Measurements from ENCODE around the gene OSBPL10.

OSBPL10 gene

DNA sequence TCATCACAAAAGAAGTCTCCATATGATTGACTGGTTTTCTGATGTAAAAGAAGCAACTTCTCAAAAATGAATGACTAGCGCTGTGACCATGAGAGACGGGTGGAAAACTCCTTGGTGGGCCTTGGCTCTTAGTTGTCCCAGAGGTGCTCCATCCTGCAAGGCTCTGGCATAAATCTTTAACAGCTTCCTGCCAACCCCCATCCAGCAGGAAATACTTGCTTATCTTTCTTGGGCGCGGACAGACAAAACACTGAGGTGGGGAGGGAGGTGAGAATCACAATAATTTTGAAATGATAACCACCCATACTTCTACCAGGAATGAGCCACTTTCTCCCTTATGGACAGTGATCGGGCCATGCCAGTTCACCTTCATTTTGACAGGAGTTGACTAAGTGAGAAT, 319.8 kb downstream of the OSBPL10 start:
- no peak for DNase-seq (ENCODE audit: low read depth)

DNA sequence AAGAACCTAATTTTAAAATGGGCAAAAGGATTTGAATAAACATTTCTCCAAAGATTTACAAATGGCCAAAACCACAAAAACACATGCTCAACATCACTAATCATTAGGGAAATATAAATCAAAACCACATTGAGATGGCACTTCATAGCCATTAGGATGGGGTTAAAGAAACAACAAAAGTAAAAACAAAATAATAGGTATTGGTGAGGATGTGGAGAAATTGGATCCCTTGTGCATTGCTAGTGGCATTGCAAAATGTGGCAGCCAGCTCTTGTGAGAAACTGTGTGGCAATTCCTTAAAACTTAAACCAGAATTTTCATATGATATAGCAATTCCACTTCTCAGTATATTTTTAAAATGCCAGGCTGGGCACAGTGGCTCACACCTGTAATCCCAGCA, 321.8 kb downstream of the OSBPL10 start:
- DNase-seq (ENCODE audit: low read depth) = no peak

DNA sequence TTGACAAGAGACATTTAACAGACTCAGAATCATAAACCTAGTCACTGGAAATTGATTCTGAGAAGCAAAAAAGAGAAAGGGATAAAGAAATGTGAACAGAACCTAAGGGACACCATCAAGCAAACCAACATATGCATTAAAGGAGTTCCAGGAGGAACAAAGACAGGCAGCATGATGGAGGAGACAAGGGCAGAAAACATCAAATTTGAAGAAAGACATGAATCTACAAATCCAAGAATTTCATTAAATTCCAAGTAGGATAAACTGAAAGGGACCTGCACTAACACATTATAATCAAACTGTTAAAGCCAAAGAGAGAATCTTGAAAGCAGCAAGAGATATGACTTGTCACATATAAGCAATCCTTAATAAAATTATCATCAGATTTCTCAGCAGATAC, 326.1 kb downstream of the OSBPL10 start:
- DNase-seq (ENCODE audit: low read depth) = no peak

- no peak for DNase-seq (ENCODE audit: low read depth)
Observed at GRCh38 chr3:31653464-31653863, 327.6 kb downstream of the OSBPL10 start.

- no peak for DNase-seq (ENCODE audit: low read depth)
Observed at GRCh38 chr3:31652296-31652695, 328.8 kb downstream of the OSBPL10 start.

- no peak for DNase-seq (ENCODE audit: low read depth)
Observed at GRCh38 chr3:31648286-31648968, 332.6 kb downstream of the OSBPL10 start.

GRCh38 chr3:31645256-31645655, 335.8 kb downstream of the OSBPL10 start:
- DNase-seq (ENCODE audit: low read depth) = no peak

DNA sequence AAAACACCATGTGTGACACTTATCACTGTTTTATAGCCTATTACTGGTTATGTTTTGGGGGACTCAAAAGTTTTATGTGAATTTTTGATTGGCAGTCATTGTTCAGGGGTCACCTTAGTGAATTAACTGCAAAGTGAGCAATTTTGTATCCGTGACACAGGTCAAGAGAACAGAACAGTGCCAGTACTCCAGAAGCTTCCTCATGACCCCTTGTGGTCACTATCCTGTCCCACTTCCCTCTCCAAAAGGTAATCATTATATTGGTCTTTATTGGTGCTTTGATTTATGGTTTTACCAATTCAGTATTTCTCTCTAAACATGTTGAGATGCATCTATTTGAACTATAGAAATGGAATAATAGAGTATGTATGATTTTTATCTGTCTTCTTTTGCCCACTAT, 341.2 kb downstream of the OSBPL10 start:
- no peak for DNase-seq (ENCODE audit: low read depth)

- DNase-seq (ENCODE audit: low read depth) = no peak
Observed at GRCh38 chr3:31636694-31637442, 344.2 kb downstream of the OSBPL10 start.

GRCh38 chr3:31636049-31636448, 345.0 kb downstream of the OSBPL10 start:
- DNase-seq (ENCODE audit: low read depth) = no peak

DNA sequence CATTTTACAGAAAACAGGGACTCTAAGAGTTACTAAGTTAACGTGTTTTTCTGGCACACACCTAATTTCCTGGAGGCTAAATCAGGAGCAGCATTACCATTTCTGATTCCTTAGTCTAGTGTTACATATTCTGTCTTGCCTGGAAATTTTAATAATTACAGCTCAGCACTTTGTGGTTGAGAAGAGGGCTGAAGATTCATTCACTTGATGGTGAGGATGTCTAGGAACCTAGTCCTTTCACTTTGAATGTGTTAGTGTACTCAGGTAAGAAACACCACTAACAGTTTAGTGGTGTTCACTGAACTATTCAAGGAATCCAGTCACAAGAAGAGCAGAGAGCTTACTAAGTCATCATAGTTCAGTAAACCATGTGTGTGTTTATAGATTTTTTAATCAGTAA, 345.5 kb downstream of the OSBPL10 start:
- no peak for DNase-seq (ENCODE audit: low read depth)

DNA sequence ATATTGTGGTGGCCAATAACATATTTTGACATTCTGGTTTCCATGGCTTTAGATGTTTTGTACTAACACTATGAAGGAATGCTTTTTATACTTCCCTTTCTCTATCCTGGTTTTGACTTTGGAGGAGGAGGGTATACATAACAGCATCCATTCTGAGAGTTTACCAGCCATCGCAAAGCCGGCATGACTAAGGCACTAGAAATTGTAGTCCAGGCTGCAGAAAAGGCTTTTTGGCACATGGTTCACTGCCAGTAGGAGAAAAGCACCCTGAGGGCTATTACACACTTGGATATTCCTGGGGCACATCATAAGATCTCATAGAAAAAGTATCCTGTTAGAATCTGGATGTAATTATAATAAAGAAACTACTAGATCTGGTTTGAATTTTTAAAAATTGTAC, 346.6 kb downstream of the OSBPL10 start:
- DNase-seq (ENCODE audit: low read depth) = no peak

- DNase-seq (ENCODE audit: low read depth) = no peak
Observed at GRCh38 chr3:31629054-31629453, 352.0 kb downstream of the OSBPL10 start.

- no peak for DNase-seq (ENCODE audit: low read depth)
Observed at GRCh38 chr3:31625358-31625757, 355.7 kb downstream of the OSBPL10 start.

DNA sequence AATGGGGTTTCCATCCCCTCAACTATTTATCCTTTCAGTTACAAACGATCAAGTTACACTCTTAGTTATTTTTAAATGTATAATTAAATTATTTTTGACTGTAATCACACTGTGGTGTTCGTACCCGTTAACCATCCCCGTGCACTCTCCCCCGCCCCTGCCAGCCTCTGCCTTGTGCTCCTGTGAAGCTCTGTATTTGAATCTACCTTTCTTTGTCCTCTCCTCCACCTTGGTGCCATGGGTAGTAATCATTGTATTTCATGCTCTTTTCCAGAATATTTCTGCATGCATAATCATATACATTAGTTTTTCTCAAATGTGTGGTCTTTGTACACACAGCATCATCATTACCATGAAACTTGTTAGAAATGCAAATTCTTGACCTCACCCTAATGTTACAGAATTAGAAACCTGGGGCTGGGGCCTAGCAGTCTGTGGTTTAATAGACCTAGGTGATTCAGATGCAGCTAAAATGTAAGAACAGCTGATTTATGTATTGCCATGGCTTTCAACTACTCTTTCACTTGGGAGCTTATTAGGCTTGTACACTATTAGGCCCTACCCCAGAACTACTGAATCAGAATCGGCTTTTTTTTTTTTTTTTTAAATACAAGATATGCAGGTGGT, 356.9 kb downstream of the OSBPL10 start:
- no peak for DNase-seq (ENCODE audit: low read depth)

DNA sequence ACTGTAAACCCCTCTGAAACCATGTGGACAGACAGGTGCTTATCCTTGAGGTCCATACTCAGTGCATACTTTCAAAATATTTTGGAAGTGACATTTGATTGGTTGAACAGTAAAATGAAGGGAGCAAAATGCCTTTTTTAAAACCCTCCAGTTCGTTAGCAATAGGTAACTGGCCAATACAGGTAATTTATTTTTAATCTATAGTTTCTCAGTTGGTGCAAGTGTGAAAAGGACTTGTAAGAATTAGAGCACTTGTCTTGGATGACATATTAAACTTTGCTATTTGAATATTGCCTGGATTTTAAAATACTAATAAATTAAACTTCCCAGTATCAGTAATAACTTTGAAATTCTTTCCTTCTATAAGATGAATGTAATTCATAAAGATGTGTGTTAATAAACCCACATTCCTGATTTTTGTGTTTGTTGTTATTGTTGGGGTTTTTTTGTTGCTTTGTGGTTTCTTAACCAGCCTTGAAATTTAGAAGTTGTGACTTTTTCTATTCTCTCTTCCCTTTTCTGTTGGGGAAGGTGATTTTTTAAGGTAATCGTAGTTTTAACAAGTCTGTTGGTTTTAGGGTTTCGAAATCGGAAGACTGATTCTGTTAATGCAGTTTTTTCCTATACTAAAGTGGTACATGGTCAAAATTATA, 358.3 kb downstream of the OSBPL10 start:
- no peak for DNase-seq (ENCODE audit: low read depth)

DNA sequence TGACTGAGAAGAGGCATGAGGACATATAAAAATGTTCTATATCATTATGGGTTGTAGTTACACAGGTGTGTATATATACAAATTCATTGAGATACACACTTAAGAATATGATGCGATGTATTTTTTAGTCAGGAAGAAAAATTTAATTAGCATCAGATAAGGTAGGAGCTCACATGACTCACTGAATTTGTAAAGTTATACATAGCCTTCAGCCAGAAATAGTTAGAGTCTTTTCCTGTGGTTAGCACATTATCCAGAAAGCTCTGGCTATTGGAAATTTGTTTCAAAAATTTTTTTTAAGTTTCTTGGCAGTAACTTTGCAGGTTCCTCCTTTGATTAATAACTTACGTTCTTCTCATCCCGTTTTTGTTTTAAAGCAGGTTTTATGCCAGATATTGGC, 359.7 kb downstream of the OSBPL10 start:
- no peak for DNase-seq (ENCODE audit: low read depth)

DNA sequence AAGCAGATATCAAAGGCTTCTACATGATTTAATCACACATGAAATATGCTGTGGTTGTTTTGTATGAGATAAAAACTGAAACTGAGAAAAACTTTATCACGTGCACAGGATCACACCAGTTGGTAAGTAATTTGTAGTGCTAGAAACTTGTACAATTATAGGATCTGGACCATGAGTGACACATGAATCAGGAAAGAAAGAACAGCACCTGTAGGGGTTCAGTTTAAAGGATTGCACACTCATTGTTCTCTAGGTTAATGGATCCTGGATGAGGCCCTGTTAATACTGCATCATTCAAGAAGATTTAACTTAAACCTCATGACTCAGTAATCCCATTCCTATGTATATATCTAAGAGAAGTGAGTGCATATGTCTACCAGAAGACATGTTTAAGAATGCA, 360.4 kb downstream of the OSBPL10 start:
- DNase-seq (ENCODE audit: low read depth) = no peak

GRCh38 chr3:31616711-31617110, 364.4 kb downstream of the OSBPL10 start:
- DNase-seq (ENCODE audit: low read depth) = no peak

- no peak for DNase-seq (ENCODE audit: low read depth)
Observed at GRCh38 chr3:31615071-31615875, 365.8 kb downstream of the OSBPL10 start.

DNA sequence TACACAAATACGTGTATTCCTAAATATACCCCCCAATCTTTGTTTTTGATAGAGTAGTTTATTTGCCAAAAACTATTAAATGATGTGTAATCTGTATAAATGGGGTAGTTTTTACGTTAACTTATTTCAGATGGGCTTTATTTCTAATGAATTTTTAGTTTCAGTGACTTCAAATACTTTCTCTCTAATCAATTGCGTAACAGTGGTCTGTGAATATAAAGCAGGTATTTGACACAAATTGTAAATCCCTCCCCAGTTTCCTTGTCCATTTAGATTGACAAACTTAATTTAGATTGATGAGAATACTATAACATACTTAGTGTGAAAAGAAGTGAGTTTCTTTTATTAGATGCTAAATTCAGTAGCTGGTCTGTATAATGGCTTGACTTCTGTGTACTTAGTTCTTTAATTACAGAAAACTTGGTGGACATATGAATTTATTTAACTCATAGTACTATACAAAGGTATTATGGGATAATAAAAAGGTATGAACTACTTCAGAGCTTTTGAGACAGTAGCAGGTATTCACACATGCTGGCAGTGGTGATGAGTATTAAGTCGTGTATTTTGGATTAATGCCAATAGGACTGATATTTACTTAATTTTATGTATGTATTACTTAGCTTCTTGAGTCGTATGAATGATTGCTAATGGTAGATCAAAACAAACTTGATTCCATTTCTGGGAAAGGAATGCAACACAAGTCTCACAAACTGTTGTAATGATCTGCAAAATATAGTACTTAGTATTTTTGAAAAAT, 366.7 kb downstream of the OSBPL10 start:
- DNase-seq (ENCODE audit: low read depth) = no peak
